Uterus (tissue), 2 donors: ENCODE data around the gene PITPNB.

Source experiments
- POLR2A ChIP-seq, 2 donors: fragments of 450-650 bp; IDR thresholded peaks; one replicate each; pipeline ENCODE4 v1.6.1; 2016; ENCODE audit warnings: antibody characterized with exemption in 2 of 2, mild to moderate bottlenecking in 1 of 2, moderate library complexity in 1 of 2
- TF ChIP-seq, protein P1 (sequence below), 4 experiments: fragments of 200-600 bp in 2 of 4; fragments of 450-650 bp in 2 of 4; sonication (generic) in 2 of 4; IDR thresholded peaks; one replicate each; pipeline ENCODE4 v1.5.1; 2016 to 2019; ENCODE audit warnings: antibody characterized with exemption in 4 of 4, mild to moderate bottlenecking in 2 of 4, moderate library complexity in 1 of 4

- TF ChIP-seq, protein P1, sequence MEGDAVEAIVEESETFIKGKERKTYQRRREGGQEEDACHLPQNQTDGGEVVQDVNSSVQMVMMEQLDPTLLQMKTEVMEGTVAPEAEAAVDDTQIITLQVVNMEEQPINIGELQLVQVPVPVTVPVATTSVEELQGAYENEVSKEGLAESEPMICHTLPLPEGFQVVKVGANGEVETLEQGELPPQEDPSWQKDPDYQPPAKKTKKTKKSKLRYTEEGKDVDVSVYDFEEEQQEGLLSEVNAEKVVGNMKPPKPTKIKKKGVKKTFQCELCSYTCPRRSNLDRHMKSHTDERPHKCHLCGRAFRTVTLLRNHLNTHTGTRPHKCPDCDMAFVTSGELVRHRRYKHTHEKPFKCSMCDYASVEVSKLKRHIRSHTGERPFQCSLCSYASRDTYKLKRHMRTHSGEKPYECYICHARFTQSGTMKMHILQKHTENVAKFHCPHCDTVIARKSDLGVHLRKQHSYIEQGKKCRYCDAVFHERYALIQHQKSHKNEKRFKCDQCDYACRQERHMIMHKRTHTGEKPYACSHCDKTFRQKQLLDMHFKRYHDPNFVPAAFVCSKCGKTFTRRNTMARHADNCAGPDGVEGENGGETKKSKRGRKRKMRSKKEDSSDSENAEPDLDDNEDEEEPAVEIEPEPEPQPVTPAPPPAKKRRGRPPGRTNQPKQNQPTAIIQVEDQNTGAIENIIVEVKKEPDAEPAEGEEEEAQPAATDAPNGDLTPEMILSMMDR (IDR thresholded peaks at IDR 0.05), result no peak
- TF ChIP-seq POLR2A (IDR thresholded peaks at IDR 0.05), result no peak
These were observed 6.3 kb upstream of the PITPNB start for GRCh38 chr22:27925331-27925730.
